Pancreas (tissue), 10 donors: ENCODE data around the gene UBE3D. TPM values are rescaled to one million over a fixed set of nuclear protein-coding genes. Genes with fewer than 3 reads are reported as not detected.

ENCODE experiments used
- ATAC-seq, 4 donors: fragments of 200-7000 bp; cut with Tn5 transposase; one replicate each; pipeline versions ENCODE4 v1.8.0 to v1.9.1; 2020; ENCODE audit warnings: mild to moderate bottlenecking in 4 of 4, moderate library complexity in 4 of 4
- DNase-seq, 6 donors: peaks; one replicate each; pipeline ENCODE4 v3.0.0-alpha.2; 2020
- FAIRE-seq: peaks from 2 replicates; lab custom pipeline; 2012; peaks lifted over from hg19 to GRCh38; lab: Jason Lieb, UNC
- H3K27ac ChIP-seq, 4 donors: fragments of 200-600 bp; sonication (generic); 1 replicate in 3 of 4; 2 replicates in 1 of 4; pipeline versions ENCODE4 v1.5.0 to v1.8.0; 2020
- H3K27me3 ChIP-seq, 4 donors: fragments of 200-600 bp; one replicate each; pipeline ENCODE4 v1.8.0; 2021
- H3K36me3 ChIP-seq, 3 donors: fragments of 200-600 bp; sonication (generic) in 1 of 3; one replicate each; pipeline versions ENCODE4 v1.5.0 to v1.8.0; 2020 to 2021
- H3K4me1 ChIP-seq, 3 donors: fragments of 200-600 bp; one replicate each; pipeline ENCODE4 v1.8.0; 2021
- H3K4me3 ChIP-seq, 4 donors: fragments of 200-600 bp; sonication (generic) in 2 of 4; one replicate each; pipeline versions ENCODE4 v1.5.0 to v1.8.0; 2020 to 2021
- H3K9me3 ChIP-seq, 4 donors: fragments of 200-600 bp; one replicate each; pipeline ENCODE4 v1.8.0; 2021
- CTCF ChIP-seq, 4 donors: fragments of 200-600 bp; sonication (generic) in 3 of 4; IDR thresholded peaks; one replicate each; pipeline versions ENCODE4 v1.5.0 to v1.8.0; 2021; ENCODE audit warnings: antibody characterized with exemption in 4 of 4
- WGBS, 2 donors: extraction: QIAGEN DNeasy Blood & Tissue Kit; methylation state at CpG; one replicate each; pipeline ENCODE4 v1.1.7; 2013; 5-methylcytosine and 5-hydroxymethylcytosine counted together
- intact Hi-C, 3 donors: fragments of 100-400 bp; cut with DNase I; formaldehyde crosslinking; loops; one replicate each; pipeline versions ENCODE4 v1.11.1 to v1.14.2; 2022
- polyA plus RNA-seq, 2 donors: library from polyadenylated mRNA; stranded (reverse); fragments of 200-250 nt; gene quantifications; one replicate each; pipeline ENCODE4 v1.2.3, GENCODE V29; 2013
- total RNA-seq, 6 donors: library from RNA; stranded (reverse); fragmentation: NEBNext Ultra II Directional in 4 of 6; extraction: Animal tissue kit (Norgen Biotek cat#: 25700) in 4 of 6; gene quantifications; one replicate each; pipeline versions ENCODE4 v1.2.1 to v1.2.4, GENCODE V29; 2021 to 2023
- donor health status: healthy with polysubstance abuse.
- donor health status: DM: no; HTN: no; CAD: no; lungs with moderate emphysema.
- donor health status: DM: no; HTN: no; CAD: no.
- donor health status: control.
- donor health status: control.
- donor health status: Bipolar disorder and iron deficiency.
- donor health status: DM: yes; HTN: yes; CAD: no.
- donor health status: DM: no; HTN: no; CAD: no.
- donor health status: DM: no; HTN: no; CAD: no.
- donor health status: DM: yes; HTN: yes; CAD: no.

Gene UBE3D
- total and polyA plus RNA-seq, 8 donors: 3.2 to 6.9 (median 4.1) TPM

- Histone ChIP-seq H3K27ac (no peak overlapping the region), H3K4me3 (no peak overlapping the region), H3K4me1 (no peaks in the 10 kb centered on the region), H3K36me3 (no peaks in the 10 kb centered on the region), H3K9me3 (no peaks in the 10 kb centered on the region), H3K27me3 (no peaks in the 10 kb centered on the region)
- WGBS, 2 donors: 69 to 71% methylated on average over 3 of the region's 3 CpGs
- no peak for DNase-seq
- intact Hi-C loops: no loop called here
- TF ChIP-seq CTCF (IDR thresholded peaks at IDR 0.05): no peak
- no peak for FAIRE-seq
- no peak for ATAC-seq
Observed at GRCh38 chr6:82878812-82879211, 186.8 kb downstream of the UBE3D start.

GRCh38 chr6:82877213-82878195 is 188.1 kb downstream of the UBE3D start:
- no peak overlapping the region for H3K27ac ChIP-seq
- H3K4me1 ChIP-seq: no peaks in the 10 kb centered on the region
- no peaks in the 10 kb centered on the region for H3K36me3 ChIP-seq
- H3K4me3 ChIP-seq: no peak overlapping the region
- intact Hi-C loops: no loop called here
- ATAC-seq: no peak
- FAIRE-seq: no peak
- no peak for TF ChIP-seq CTCF (IDR thresholded peaks at IDR 0.05)
- WGBS, 2 donors: 58 to 65% methylated on average over 4 of the region's 4 CpGs
- DNase-seq: no peak
- H3K9me3 ChIP-seq: no peaks in the 10 kb centered on the region
- no peaks in the 10 kb centered on the region for H3K27me3 ChIP-seq

GRCh38 chr6:82875573-82876185 is 190.0 kb downstream of the UBE3D start:
- no peaks in the 10 kb centered on the region for H3K4me1 ChIP-seq
- no peaks in the 10 kb centered on the region for H3K9me3 ChIP-seq
- WGBS, 2 donors: 67 to 82% methylated on average over 4 of the region's 4 CpGs
- H3K27ac ChIP-seq: no peak overlapping the region
- no peak overlapping the region for H3K4me3 ChIP-seq
- DNase-seq (no peak), ATAC-seq (no peak), FAIRE-seq (no peak)
- no peak for TF ChIP-seq CTCF (IDR thresholded peaks at IDR 0.05)
- H3K36me3 ChIP-seq: no peaks in the 10 kb centered on the region
- no peaks in the 10 kb centered on the region for H3K27me3 ChIP-seq
- intact Hi-C loops: no loop called here

GRCh38 chr6:82874867-82875266 is 190.8 kb downstream of the UBE3D start:
- Histone ChIP-seq H3K27ac (no peak overlapping the region), H3K4me1 (no peaks in the 10 kb centered on the region), H3K27me3 (no peaks in the 10 kb centered on the region), H3K9me3 (no peaks in the 10 kb centered on the region), H3K36me3 (no peaks in the 10 kb centered on the region), H3K4me3 (no peak overlapping the region)
- intact Hi-C loops: no loop called here
- 66 to 78% methylated on average over 3 of the region's 3 CpGs for WGBS, 2 donors
- no peak for DNase-seq
- no peak for FAIRE-seq
- ATAC-seq: no peak
- no peak for TF ChIP-seq CTCF (IDR thresholded peaks at IDR 0.05)
